Nephron progenitor cell (in vitro differentiated cells): ENCODE data around the gene CHDH.

Source experiments
- DNase-seq: peaks from one replicate; pipeline ENCODE4 v3.0.0; 2021
- H3K27ac Mint-ChIP-seq: 2 replicates; pipeline ENCODE4 v1.8.0; 2021; ENCODE audit warnings: mild to moderate bottlenecking, moderate library complexity, mixed read lengths
- H3K27me3 Mint-ChIP-seq: 2 replicates; pipeline ENCODE4 v1.8.0; 2021; ENCODE audit warnings: mild to moderate bottlenecking, low read depth, mixed read lengths; ENCODE audit not compliant: poor library complexity
- H3K36me3 Mint-ChIP-seq: 2 replicates; pipeline ENCODE4 v1.8.0; 2021; ENCODE audit warnings: low read depth, mixed read lengths
- H3K4me1 Mint-ChIP-seq: 2 replicates; pipeline ENCODE4 v1.8.0; 2021; ENCODE audit warnings: mixed read lengths
- H3K4me3 Mint-ChIP-seq: 2 replicates; pipeline ENCODE4 v1.8.0; 2021; ENCODE audit warnings: mild to moderate bottlenecking, moderate library complexity, mixed read lengths
- H3K9me3 Mint-ChIP-seq: 2 replicates; pipeline ENCODE4 v1.8.0; 2021; ENCODE audit warnings: mild to moderate bottlenecking, moderate library complexity, mixed read lengths
- CTCF ChIP-seq: fragments of 200-600 bp; sonication (generic); IDR thresholded peaks from 2 replicates; pipeline ENCODE4 v1.5.0; 2021; ENCODE audit warnings: antibody characterized with exemption

Gene CHDH

GRCh38 chr3:53845881-53846133 lies 412 bp downstream of the CHDH start:
- peak; percentile 60 for DNase-seq
- peaks cover 24% of the 10 kb centered on the region for H3K4me1 Mint-ChIP-seq
- no peaks in the 10 kb centered on the region for H3K9me3 Mint-ChIP-seq
- H3K4me3 Mint-ChIP-seq, result peak overlapping the region; percentile 81
- H3K36me3 Mint-ChIP-seq, result no peaks in the 10 kb centered on the region
- H3K27ac Mint-ChIP-seq, result no peak overlapping the region
- no peak for TF ChIP-seq CTCF
- peaks cover 50% of the 10 kb centered on the region for H3K27me3 Mint-ChIP-seq

- Mint-ChIP-seq H3K27me3 (peaks cover 50% of the 10 kb centered on the region), H3K9me3 (no peaks in the 10 kb centered on the region), H3K4me3 (peak overlapping the region; percentile 81), H3K4me1 (peaks cover 24% of the 10 kb centered on the region), H3K27ac (no peak overlapping the region), H3K36me3 (no peaks in the 10 kb centered on the region)
- TF ChIP-seq CTCF, result no peak
- DNase-seq, result no peak
These were observed 927 bp downstream of the CHDH start for GRCh38 chr3:53845103-53845880.

GRCh38 chr3:53844262-53845102 lies 1.7 kb downstream of the CHDH start:
- Mint-ChIP-seq H3K27me3 (peaks cover 47% of the 10 kb centered on the region), H3K36me3 (no peaks in the 10 kb centered on the region), H3K27ac (no peak overlapping the region), H3K4me1 (peaks cover 24% of the 10 kb centered on the region), H3K4me3 (peak overlapping the region; percentile 59), H3K9me3 (no peaks in the 10 kb centered on the region)
- DNase-seq, result no peak
- TF ChIP-seq CTCF, result no peak

GRCh38 chr3:53843195-53844177 lies 2.7 kb downstream of the CHDH start:
- DNase-seq, result no peak
- H3K9me3 Mint-ChIP-seq, result no peaks in the 10 kb centered on the region
- H3K27ac Mint-ChIP-seq, result peak overlapping the region; percentile 40
- no peak overlapping the region for H3K4me3 Mint-ChIP-seq
- H3K36me3 Mint-ChIP-seq, result no peaks in the 10 kb centered on the region
- H3K4me1 Mint-ChIP-seq, result peaks cover 24% of the 10 kb centered on the region
- no peak for TF ChIP-seq CTCF
- peaks cover 42% of the 10 kb centered on the region for H3K27me3 Mint-ChIP-seq

- Mint-ChIP-seq H3K36me3 (no peaks in the 10 kb centered on the region), H3K4me1 (peaks cover 24% of the 10 kb centered on the region), H3K4me3 (no peak overlapping the region), H3K27me3 (peaks cover 33% of the 10 kb centered on the region), H3K27ac (no peak overlapping the region), H3K9me3 (no peaks in the 10 kb centered on the region)
- no peak for TF ChIP-seq CTCF
- no peak for DNase-seq
These were observed 3.6 kb downstream of the CHDH start for GRCh38 chr3:53842436-53843194.
